HepG2 (cell line): ENCODE data around the gene CCDC57. TPM values are rescaled to one million over a fixed set of nuclear protein-coding genes. Genes with fewer than 3 reads are reported as not detected.

Experiments
- CEBPG ChIP-seq: IDR thresholded peaks from 2 replicates; pipeline ENCODE4 v1.6.1; 2016
- DMAP1 ChIP-seq: IDR thresholded peaks from 2 replicates; pipeline ENCODE4 v1.6.1; 2016
- ELF4 ChIP-seq: sonication (generic); formaldehyde crosslinking; IDR thresholded peaks from 2 replicates; pipeline ENCODE4 v1.5.0; 2020; ENCODE audit warnings: missing genetic modification reagents, mild to moderate bottlenecking, moderate library complexity, borderline replicate concordance
- FOXK2 ChIP-seq: fragments of 450-650 bp; IDR thresholded peaks from 2 replicates; pipeline ENCODE4 v1.6.1; 2016
- GMEB1 ChIP-seq: sonication (generic); formaldehyde crosslinking; IDR thresholded peaks from 2 replicates; pipeline ENCODE4 v1.5.1; 2020; ENCODE audit warnings: missing genetic modification reagents, mild to moderate bottlenecking, borderline replicate concordance
- HNRNPL ChIP-seq: fragments of 200-400 bp; formaldehyde crosslinking; IDR thresholded peaks from 2 replicates; pipeline ENCODE4 v1.6.1; 2017; ENCODE audit warnings: mild to moderate bottlenecking, low read depth, low read length
- IKZF1 ChIP-seq: fragments of 450-650 bp; IDR thresholded peaks from 2 replicates; pipeline ENCODE4 v1.7.1; 2016
- KDM4B ChIP-seq: sonication (generic); formaldehyde crosslinking; IDR thresholded peaks from 2 replicates; pipeline ENCODE4 v1.4.0; 2020; ENCODE audit warnings: missing genetic modification reagents
- KLF11 ChIP-seq: IDR thresholded peaks from 2 replicates; pipeline ENCODE4 v1.6.1; 2016; ENCODE audit warnings: missing compliant biosample characterization
- MATR3 ChIP-seq: sonication (generic); formaldehyde crosslinking; IDR thresholded peaks from 2 replicates; pipeline ENCODE4 v1.4.0; 2020; ENCODE audit warnings: missing genetic modification reagents
- PBX3 ChIP-seq: sonication (generic); formaldehyde crosslinking; IDR thresholded peaks from 2 replicates; pipeline ENCODE4 v1.8.1; 2023; ENCODE audit warnings: missing genetic modification reagents, inconsistent platforms, borderline replicate concordance
- PHB2 ChIP-seq: fragments of 450-650 bp; IDR thresholded peaks from 2 replicates; pipeline ENCODE4 v1.6.1; 2018; ENCODE audit not compliant: partially characterized antibody
- PTBP1 ChIP-seq: fragments of 200-400 bp; formaldehyde crosslinking; IDR thresholded peaks from 2 replicates; pipeline ENCODE4 v1.6.1; 2018; ENCODE audit warnings: low read length, low read depth; ENCODE audit not compliant: poor library complexity, severe bottlenecking
- RBFOX2 ChIP-seq: fragments of 200-400 bp; formaldehyde crosslinking; IDR thresholded peaks from 2 replicates; pipeline ENCODE4 v1.6.1; 2017; ENCODE audit warnings: low read depth, mild to moderate bottlenecking, low read length
- REXO4 ChIP-seq: sonication (generic); formaldehyde crosslinking; IDR thresholded peaks from 2 replicates; pipeline ENCODE4 v1.8.0; 2022; ENCODE audit warnings: missing genetic modification reagents, mild to moderate bottlenecking, borderline replicate concordance
- SYNCRIP ChIP-seq: fragments of 200-400 bp; formaldehyde crosslinking; IDR thresholded peaks from 2 replicates; pipeline ENCODE4 v1.6.1; 2018; ENCODE audit warnings: mild to moderate bottlenecking, low read depth, low read length; ENCODE audit not compliant: insufficient read depth
- TBX2 ChIP-seq: sonication (generic); formaldehyde crosslinking; IDR thresholded peaks from 2 replicates; pipeline ENCODE4 v1.5.0; 2020; ENCODE audit warnings: missing genetic modification reagents, mild to moderate bottlenecking, borderline replicate concordance
- TFDP1 ChIP-seq: IDR thresholded peaks from 2 replicates; pipeline ENCODE4 v1.6.1; 2016; ENCODE audit warnings: missing compliant biosample characterization, missing genetic modification reagents, borderline replicate concordance
- THAP11 ChIP-seq: IDR thresholded peaks from 2 replicates; pipeline ENCODE4 v1.6.1; 2016; ENCODE audit warnings: missing biosample characterization, missing genetic modification reagents
- ZBTB21 ChIP-seq: sonication (generic); formaldehyde crosslinking; IDR thresholded peaks from 2 replicates; pipeline ENCODE4 v1.4.0; 2020; ENCODE audit warnings: missing genetic modification reagents
- ZFYVE20 ChIP-seq: sonication (generic); formaldehyde crosslinking; IDR thresholded peaks from 2 replicates; pipeline ENCODE4 v1.8.0; 2023; ENCODE audit warnings: low read depth, mild to moderate bottlenecking, moderate library complexity, missing genetic modification reagents, borderline replicate concordance
- ZNF138 ChIP-seq: sonication (generic); formaldehyde crosslinking; IDR thresholded peaks from 2 replicates; pipeline ENCODE4 v1.5.0; 2020; ENCODE audit warnings: mild to moderate bottlenecking, low read depth, missing genetic modification reagents
- ZNF335 ChIP-seq: sonication (generic); formaldehyde crosslinking; IDR thresholded peaks from 2 replicates; pipeline ENCODE4 v1.4.0; 2020; ENCODE audit warnings: missing genetic modification reagents
- ZNF512 ChIP-seq: sonication (generic); formaldehyde crosslinking; IDR thresholded peaks from 2 replicates; pipeline ENCODE4 v1.4.0; 2020; ENCODE audit warnings: mild to moderate bottlenecking, missing genetic modification reagents
- ZNF589 ChIP-seq: sonication (generic); formaldehyde crosslinking; conservative IDR thresholded peaks from 2 replicates; pipeline ENCODE4 v1.8.0; 2022; ENCODE audit warnings: mild to moderate bottlenecking, moderate library complexity, missing genetic modification reagents
- ZNF674 ChIP-seq: sonication (generic); formaldehyde crosslinking; IDR thresholded peaks from 2 replicates; pipeline ENCODE4 v1.5.0; 2020; ENCODE audit warnings: low read depth, mild to moderate bottlenecking, missing genetic modification reagents
- ZNF746 ChIP-seq: sonication (generic); formaldehyde crosslinking; IDR thresholded peaks from 2 replicates; pipeline ENCODE4 v1.8.0; 2022; ENCODE audit warnings: mild to moderate bottlenecking, missing genetic modification reagents
- polyA plus RNA-seq, 8 experiments: library from polyadenylated mRNA; depleted of rRNA in 3 of 8; stranded (reverse) in 7 of 8; unstranded in 1 of 8; fragments of >200 nt; fragmentation: Illumina TruSeq in 4 of 8; extraction: Trizol in 4 of 8; gene quantifications; 2 replicates each; pipeline versions ENCODE4 v1.2.1 to v1.2.3, GENCODE V29; 2011 to 2016; ENCODE audit warnings: low read depth in 4 of 8, missing spikeins in 1 of 8, mixed read lengths in 1 of 8; ENCODE audit not compliant: insufficient read depth in 1 of 8
- total RNA-seq, 5 experiments: library from RNA; depleted of rRNA; stranded (reverse); fragments of >200 nt; fragmentation: Illumina TruSeq; extraction: Trizol; gene quantifications; 2 replicates each; pipeline ENCODE4 v1.2.3, GENCODE V29; 2016; ENCODE audit warnings: low read depth in 1 of 5

Gene CCDC57
- total and polyA plus RNA-seq, 2 of the 13 experiments (the other 11 are each of a cell fraction or from before 2014, with no cell fraction given), result 59.3 to 59.9 TPM

GRCh38 chr17:82110298-82110697 lies 102.3 kb downstream of the CCDC57 start (continued):
- TF ChIP-seq PBX3 (CRISPR knock-in tag), result no peak
- no peak for TF ChIP-seq FOXK2
- no peak for TF ChIP-seq DMAP1 (CRISPR knock-in tag)
- TF ChIP-seq ZNF589 (CRISPR knock-in tag), result no peak
- no peak for TF ChIP-seq REXO4
- TF ChIP-seq KLF11 (CRISPR knock-in tag), result no peak
- TF ChIP-seq ZBTB21 (CRISPR knock-in tag), result no peak
- no peak for TF ChIP-seq MATR3 (CRISPR knock-in tag)
- TF ChIP-seq ZNF674 (CRISPR knock-in tag), result no peak
- TF ChIP-seq THAP11 (CRISPR knock-in tag), result 0 out of 2 replicates have a peak, but pooled peaks have one; percentile 14
- TF ChIP-seq ZNF138 (CRISPR knock-in tag), result no peak
- TF ChIP-seq GMEB1 (CRISPR knock-in tag), result no peak
- no peak for TF ChIP-seq ZNF746 (CRISPR knock-in tag)
- TF ChIP-seq HNRNPL, result no peak
- no peak for TF ChIP-seq ZNF512 (CRISPR knock-in tag)
- TF ChIP-seq TBX2, result no peak
- TF ChIP-seq SYNCRIP, result no peak
- TF ChIP-seq ZFYVE20, result no peak
- TF ChIP-seq ELF4, result no peak
- TF ChIP-seq IKZF1, result no peak
- TF ChIP-seq KDM4B (CRISPR knock-in tag), result no peak
- no peak for TF ChIP-seq TFDP1 (CRISPR knock-in tag)
- TF ChIP-seq PTBP1, result no peak
- no peak for TF ChIP-seq RBFOX2
- 0 out of 2 replicates have a peak, but pooled peaks have one; percentile 6 for TF ChIP-seq CEBPG (CRISPR knock-in tag)
- TF ChIP-seq ZNF335 (CRISPR knock-in tag), result no peak
- no peak for TF ChIP-seq PHB2
